ENCODE data around the gene INPP5A. TPM values are rescaled to one million over a fixed set of nuclear protein-coding genes. Genes with fewer than 3 reads are reported as not detected.
"Not testable (repeated sequence)": the region's sequence is repeated elsewhere in the genome, so short reads cannot be mapped to it uniquely, and the experiment has no call there.

Gene INPP5A
- total and polyA plus RNA-seq, 10 donors, result 11.1 to 41.3 (median 30.8) TPM

- TF ChIP-seq CTCF (IDR thresholded peaks at IDR 0.05 in 8 of 11, conservative IDR thresholded peaks at IDR 0.05 in 3 of 11) (no peak), POLR2AphosphoS5 (IDR thresholded peaks at IDR 0.05) (no peak), POLR2A (IDR thresholded peaks at IDR 0.05) (no peak)
- Histone ChIP-seq H3K27ac (no peak overlapping the region), H3K4me1 (no peaks in the 10 kb centered on the region), H3K4me3 (no peak overlapping the region), H3K36me3 (peaks cover 0 to 59% (median 0%) of the 10 kb centered on the region in 6 donors), H3K27me3 (replicated peaks in 1 of 7) (no peaks in the 10 kb centered on the region), H3K9me3 (no peaks in the 10 kb centered on the region)
- peak; percentile 64 for DNase-seq
- intact Hi-C loops (cut with DNase I; ENCODE audit: low total_unique reads), result no loop called here
- WGBS, 5 donors, result 95 to 97% (median 96%) methylated on average over 34 to 36 of the region's 36 CpGs
These were observed 140.1 kb downstream of the INPP5A start for GRCh38 chr10:132677473-132678227.

- Histone ChIP-seq H3K27me3 (replicated peaks in 1 of 7) (no peaks in the 10 kb centered on the region), H3K27ac (no peak overlapping the region), H3K9me3 (no peaks in the 10 kb centered on the region), H3K4me3 (no peak overlapping the region), H3K36me3 (peaks cover 0 to 58% (median 0%) of the 10 kb centered on the region in 6 donors), H3K4me1 (peaks cover 0 to 3% (median 0%) of the 10 kb centered on the region in 6 donors)
- no peak for TF ChIP-seq CTCF (IDR thresholded peaks at IDR 0.05 in 8 of 11, conservative IDR thresholded peaks at IDR 0.05 in 3 of 11)
- WGBS, 5 donors, result 88 to 93% (median 91%) methylated on average over 13 of the region's 13 CpGs
- intact Hi-C loops (cut with DNase I; ENCODE audit: low total_unique reads), result no loop called here
- DNase-seq, result peak; percentile 37
These were observed 141.0 kb downstream of the INPP5A start for GRCh38 chr10:132678436-132679216.

GRCh38 chr10:132679217-132679595 is 141.6 kb downstream of the INPP5A start:
- 94 to 99% (median 95%) methylated on average over 10 of the region's 10 CpGs for WGBS, 5 donors
- Histone ChIP-seq H3K27me3 (replicated peaks in 1 of 7) (no peaks in the 10 kb centered on the region), H3K36me3 (peaks cover 0 to 56% (median 0%) of the 10 kb centered on the region in 6 donors), H3K4me3 (no peak overlapping the region), H3K9me3 (no peaks in the 10 kb centered on the region), H3K27ac (no peak overlapping the region), H3K4me1 (peaks cover 0 to 9% (median 5%) of the 10 kb centered on the region in 6 donors)
- no peak for TF ChIP-seq POLR2AphosphoS5 (IDR thresholded peaks at IDR 0.05)
- TF ChIP-seq POLR2A (IDR thresholded peaks at IDR 0.05), result no peak
- no peak for TF ChIP-seq CTCF (IDR thresholded peaks at IDR 0.05 in 8 of 11, conservative IDR thresholded peaks at IDR 0.05 in 3 of 11)
- peak; percentile 68 for DNase-seq
- intact Hi-C loops (cut with DNase I; ENCODE audit: low total_unique reads), result no loop called here

- WGBS, 5 donors, result 92 to 99% (median 95%) methylated on average over 3 of the region's 3 CpGs
- TF ChIP-seq POLR2A (IDR thresholded peaks at IDR 0.05) (no peak), POLR2AphosphoS5 (IDR thresholded peaks at IDR 0.05) (no peak), CTCF (IDR thresholded peaks at IDR 0.05 in 8 of 11, conservative IDR thresholded peaks at IDR 0.05 in 3 of 11) (no peak)
- Histone ChIP-seq H3K27ac (no peak overlapping the region), H3K9me3 (no peaks in the 10 kb centered on the region), H3K27me3 (replicated peaks in 1 of 7) (no peaks in the 10 kb centered on the region), H3K4me3 (no peak overlapping the region), H3K36me3 (peaks cover 0 to 54% (median 0%) of the 10 kb centered on the region in 6 donors), H3K4me1 (peaks cover 0 to 13% (median 10%) of the 10 kb centered on the region in 6 donors)
- DNase-seq, result peak; percentile 34
- intact Hi-C loops (cut with DNase I; ENCODE audit: low total_unique reads), result no loop called here
These were observed 142.1 kb downstream of the INPP5A start for GRCh38 chr10:132679640-132680039.

- intact Hi-C loops (cut with DNase I; ENCODE audit: low total_unique reads); H3K27me3 ChIP-seq (replicated peaks in 1 of 7); H3K27ac ChIP-seq; H3K9me3 ChIP-seq; H3K4me3 ChIP-seq: not testable (repeated sequence)
- 93 to 97% (median 96%) methylated on average over 3 to 24 of the region's 28 CpGs; no CpG with 5 or more reads in 1 of the 5 donors for WGBS, 5 donors
- Histone ChIP-seq H3K36me3 (peaks cover 0 to 46% (median 0%) of the 10 kb centered on the region in 6 donors), H3K4me1 (peaks cover 3 to 24% (median 19%) of the 10 kb centered on the region in 6 donors)
- DNase-seq, result peak; percentile 66
These were observed 143.2 kb downstream of the INPP5A start for GRCh38 chr10:132680741-132681140.
